Measurements from ENCODE around the gene TP53I11. TPM values are rescaled to one million over a fixed set of nuclear protein-coding genes. Genes with fewer than 3 reads are reported as not detected.

Gene TP53I11
- total and polyA plus RNA-seq, 2 donors (not counting 3 experiments of a cell fraction or from before 2014, with no cell fraction given) = 31.5 to 79.4 TPM

- Histone ChIP-seq H3K9me1 (replicated peaks; ENCODE audit: control insufficient read depth, extremely low read depth, insufficient read depth, low read length) (no peaks in the 10 kb centered on the region), H3K79me2 (ENCODE audit: control insufficient read depth, insufficient read depth, low read length) (no peaks in the 10 kb centered on the region), H3K27ac (ENCODE audit: insufficient read depth, low read depth, low read length) (peak overlapping the region; percentile 14), H3K4me1 (ENCODE audit: control insufficient read depth, extremely low read depth, insufficient read depth, low read length) (peaks cover 42% of the 10 kb centered on the region), H3K36me3 (ENCODE audit: control insufficient read depth in 2 of 2, extremely low read depth in 1 of 2, insufficient read depth in 2 of 2, low read length in 2 of 2) (no peaks in the 10 kb centered on the region), H4K20me1 (replicated peaks; ENCODE audit: control insufficient read depth, extremely low read depth, insufficient read depth, low read length) (no peaks in the 10 kb centered on the region), H3K9me3 (replicated peaks; ENCODE audit: control insufficient read depth, insufficient read depth, low read length) (no peaks in the 10 kb centered on the region), H3K27me3 (ENCODE audit: control insufficient read depth in 2 of 2, insufficient read depth in 2 of 2, low read length in 2 of 2) (no peaks in the 10 kb centered on the region), H3K4me2 (ENCODE audit: insufficient read depth, low read length) (no peak overlapping the region), H2AFZ (ENCODE audit: low read depth, low read length) (peak overlapping the region; percentile 7), H3K9ac (replicated peaks; ENCODE audit: extremely low read depth, insufficient read depth, low read length) (no peak overlapping the region), H3K4me3 (replicated peaks in 1 of 3; ENCODE audit: insufficient read depth in 1 of 3, low read depth in 1 of 3, low read length in 3 of 3) (no peak overlapping the region)
- POLR2A ChIA-PET = interaction anchor here (0.7 kb wide), 2 partner anchors 17 to 48 kb away, joined by 3 to 4 read pairs; no protein-coding TSS in a partner anchor
- BruUV-seq (replicated peaks) = no TSS peak
- peak; percentile 19 for DNase-seq (ENCODE audit: low read depth, low spot score)
- TF ChIP-seq POLR2AphosphoS5 (IDR thresholded peaks at IDR 0.05; ENCODE audit: insufficient read depth, low read depth, low read length) (no peak), JUN (IDR thresholded peaks at IDR 0.05; ENCODE audit: borderline replicate concordance, insufficient read depth, insufficient read length, low read depth) (no peak), GATA2 (IDR thresholded peaks at IDR 0.05; ENCODE audit: insufficient read depth, insufficient read length, low read depth, low read length) (no peak), POLR2A (IDR thresholded peaks at IDR 0.05; ENCODE audit: low read depth, low read length) (no peak), MYC (IDR thresholded peaks at IDR 0.05; ENCODE audit: low read depth, low read length) (no peak)
- dilution Hi-C loops (cut with MboI; ENCODE audit: extremely low pct_ligation_motif_present, low sequenced_read_pairs) = no loop called here
- CTCF ChIA-PET = interaction anchor here (1.0 to 2.2 kb wide), 6 partner anchors 14 to 124 kb away, joined by 3 to 16 read pairs (median 6); no protein-coding TSS in a partner anchor
- intact Hi-C loops (cut with micrococcal nuclease) = no loop called here
- peak; percentile 64 for FAIRE-seq
Measured at GRCh38 chr11:44978274-44978960, 27.7 kb upstream of the TP53I11 start.

DNA sequence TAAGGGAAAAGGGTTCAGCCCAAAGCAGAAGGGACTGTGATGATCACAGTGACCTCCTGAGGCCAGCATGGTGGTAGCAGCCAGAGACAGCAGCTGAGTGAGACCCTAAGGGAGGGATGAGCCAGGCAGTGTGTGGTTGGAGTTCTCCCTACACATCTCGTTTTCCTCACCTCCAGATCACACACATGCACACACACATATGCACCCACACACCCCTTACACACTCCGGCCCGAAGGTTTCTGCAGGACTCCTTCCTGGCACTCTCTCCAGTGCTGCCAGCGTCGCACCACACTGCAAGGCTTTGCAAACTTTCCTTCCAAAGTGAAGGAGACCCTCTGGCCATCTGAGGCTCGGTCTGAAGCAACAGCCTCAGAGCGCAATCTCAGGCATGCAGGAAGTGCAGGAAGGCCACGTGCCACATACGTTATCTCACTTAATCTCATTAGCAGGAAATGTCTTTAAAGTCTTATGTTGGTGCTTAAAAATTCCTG, 26.9 kb upstream of the TP53I11 start:
- FAIRE-seq (peak; percentile 81), DNase-seq (ENCODE audit: low read depth, low spot score) (peak; percentile 54)
- TF ChIP-seq JUN (IDR thresholded peaks at IDR 0.05; ENCODE audit: borderline replicate concordance, insufficient read depth, insufficient read length, low read depth) = no peak
- TF ChIP-seq, protein P1, sequence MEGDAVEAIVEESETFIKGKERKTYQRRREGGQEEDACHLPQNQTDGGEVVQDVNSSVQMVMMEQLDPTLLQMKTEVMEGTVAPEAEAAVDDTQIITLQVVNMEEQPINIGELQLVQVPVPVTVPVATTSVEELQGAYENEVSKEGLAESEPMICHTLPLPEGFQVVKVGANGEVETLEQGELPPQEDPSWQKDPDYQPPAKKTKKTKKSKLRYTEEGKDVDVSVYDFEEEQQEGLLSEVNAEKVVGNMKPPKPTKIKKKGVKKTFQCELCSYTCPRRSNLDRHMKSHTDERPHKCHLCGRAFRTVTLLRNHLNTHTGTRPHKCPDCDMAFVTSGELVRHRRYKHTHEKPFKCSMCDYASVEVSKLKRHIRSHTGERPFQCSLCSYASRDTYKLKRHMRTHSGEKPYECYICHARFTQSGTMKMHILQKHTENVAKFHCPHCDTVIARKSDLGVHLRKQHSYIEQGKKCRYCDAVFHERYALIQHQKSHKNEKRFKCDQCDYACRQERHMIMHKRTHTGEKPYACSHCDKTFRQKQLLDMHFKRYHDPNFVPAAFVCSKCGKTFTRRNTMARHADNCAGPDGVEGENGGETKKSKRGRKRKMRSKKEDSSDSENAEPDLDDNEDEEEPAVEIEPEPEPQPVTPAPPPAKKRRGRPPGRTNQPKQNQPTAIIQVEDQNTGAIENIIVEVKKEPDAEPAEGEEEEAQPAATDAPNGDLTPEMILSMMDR (IDR thresholded peaks at IDR 0.05; ENCODE audit: extremely low read depth in 1 of 2, insufficient read depth in 1 of 2, low read depth in 1 of 2, low read length in 2 of 2) = peak; percentile 12 to 15
- TF ChIP-seq MYC (IDR thresholded peaks at IDR 0.05; ENCODE audit: low read depth, low read length) = peak; percentile 15
- peak; percentile 82 for TF ChIP-seq GATA2 (IDR thresholded peaks at IDR 0.05; ENCODE audit: insufficient read depth, insufficient read length, low read depth, low read length)
- no peak for TF ChIP-seq EZH2 (IDR thresholded peaks at IDR 0.05; ENCODE audit: borderline replicate concordance, low read depth, low read length, severe bottlenecking)
- TF ChIP-seq POLR2A (IDR thresholded peaks at IDR 0.05; ENCODE audit: low read depth, low read length) = no peak
- TF ChIP-seq FOS (IDR thresholded peaks at IDR 0.05; ENCODE audit: borderline replicate concordance, insufficient read depth, low read length) = no peak
- peak; percentile 84 for TF ChIP-seq MAX (IDR thresholded peaks at IDR 0.05; ENCODE audit: insufficient read depth, insufficient read length)
- no peak for TF ChIP-seq POLR2AphosphoS5 (IDR thresholded peaks at IDR 0.05; ENCODE audit: insufficient read depth, low read depth, low read length)
- ChIA-PET POLR2A (interaction anchor here (0.7 kb wide), 1 partner anchor 17 kb away, joined by 4 read pairs; no protein-coding TSS in a partner anchor), CTCF (interaction anchor here (1.1 to 2.7 kb wide), 4 partner anchors 17 to 50 kb away, joined by 3 to 15 read pairs (median 7); no protein-coding TSS in a partner anchor)
- peak overlapping the region; percentile 14 for H3K9ac ChIP-seq (replicated peaks; ENCODE audit: extremely low read depth, insufficient read depth, low read length)
- no peaks in the 10 kb centered on the region for H3K79me2 ChIP-seq (ENCODE audit: control insufficient read depth, insufficient read depth, low read length)
- no peaks in the 10 kb centered on the region for H4K20me1 ChIP-seq (replicated peaks; ENCODE audit: control insufficient read depth, extremely low read depth, insufficient read depth, low read length)
- peak overlapping the region; percentile 57 for H3K4me2 ChIP-seq (ENCODE audit: insufficient read depth, low read length)
- intact Hi-C loops (cut with micrococcal nuclease) (loop anchor here (1.0 kb wide), 2 partner anchors 22 to 49 kb away; no protein-coding TSS in a partner anchor), dilution Hi-C loops (cut with MboI; ENCODE audit: extremely low pct_ligation_motif_present, low sequenced_read_pairs) (no loop called here)
- H3K27ac ChIP-seq (ENCODE audit: insufficient read depth, low read depth, low read length) = peak overlapping the region; percentile 14
- H2AFZ ChIP-seq (ENCODE audit: low read depth, low read length) = peak overlapping the region; percentile 7
- H3K27me3 ChIP-seq (ENCODE audit: control insufficient read depth in 2 of 2, insufficient read depth in 2 of 2, low read length in 2 of 2) = no peaks in the 10 kb centered on the region
- no peak overlapping the region for H3K4me3 ChIP-seq (replicated peaks in 1 of 3; ENCODE audit: insufficient read depth in 1 of 3, low read depth in 1 of 3, low read length in 3 of 3)
- H3K9me1 ChIP-seq (replicated peaks; ENCODE audit: control insufficient read depth, extremely low read depth, insufficient read depth, low read length) = no peaks in the 10 kb centered on the region
- no TSS peak for BruUV-seq (replicated peaks)
- no peaks in the 10 kb centered on the region for H3K9me3 ChIP-seq (replicated peaks; ENCODE audit: control insufficient read depth, insufficient read depth, low read length)
- no peaks in the 10 kb centered on the region for H3K36me3 ChIP-seq (ENCODE audit: control insufficient read depth in 2 of 2, extremely low read depth in 1 of 2, insufficient read depth in 2 of 2, low read length in 2 of 2)
- peaks cover 42% of the 10 kb centered on the region for H3K4me1 ChIP-seq (ENCODE audit: control insufficient read depth, extremely low read depth, insufficient read depth, low read length)

Data from endothelial cell of umbilical vein (primary cell).